ENCODE data around the gene VSTM2L.

- TF ChIP-seq CTCF (conservative IDR thresholded peaks at IDR 0.05; ENCODE audit: low read length), result no peak
- TF ChIP-seq EZH2phosphoT487 (IDR thresholded peaks at IDR 0.05; ENCODE audit: borderline replicate concordance, low read depth, low read length), result no peak
Observed at GRCh38 chr20:37980876-37981275, 77.9 kb downstream of the VSTM2L start.

Data from OCI-LY7 (cell line).